GM18909 (cell line): ENCODE measurements around the gene MAPK8.
"Not testable (repeated sequence)": the region's sequence is repeated elsewhere in the genome, so short reads cannot be mapped to it uniquely, and the experiment has no call there.

Experiments used
- ATAC-seq: cut with Tn5 transposase; IDR thresholded peaks from one replicate; pipeline ENCODE4 v1.9.1; 2021; ENCODE audit warnings: mild to moderate bottlenecking; ENCODE audit not compliant: unreplicated experiment, poor library complexity

The MAPK8 gene

GRCh38 chr10:48306265-48306869 is at the start of gene MAPK8:
MAPK8 (plus strand) TSS chr10:48306677; CDS start chr10:48401661, 94,984 bp downstream.
- peak; percentile 87 for ATAC-seq

- ATAC-seq, result no peak
These were observed 49.0 kb upstream of the MAPK8 start for GRCh38 chr10:48257407-48257961.

DNA sequence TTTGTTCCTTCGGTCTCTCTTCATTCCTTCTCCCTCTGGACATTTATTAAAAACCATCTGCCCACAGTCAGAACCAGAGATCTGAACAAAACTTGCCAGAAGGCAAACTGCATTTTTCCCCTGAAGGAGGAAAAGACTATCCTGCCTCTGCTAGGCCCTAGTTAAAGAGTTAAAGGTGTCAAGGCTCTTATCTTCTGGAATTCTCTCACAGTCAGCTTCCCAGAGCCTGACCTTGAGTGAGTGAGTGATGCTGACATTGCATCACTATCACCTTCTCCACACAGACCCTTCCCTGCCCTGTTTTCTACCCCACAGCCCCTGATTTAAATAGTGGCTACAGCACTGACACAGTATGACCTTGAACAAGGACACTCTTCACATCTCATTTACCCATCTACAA is 48.4 kb upstream of the MAPK8 start:
- ATAC-seq, result no peak

- ATAC-seq, result no peak
These were observed 39.9 kb upstream of the MAPK8 start for GRCh38 chr10:48266528-48266927.

DNA sequence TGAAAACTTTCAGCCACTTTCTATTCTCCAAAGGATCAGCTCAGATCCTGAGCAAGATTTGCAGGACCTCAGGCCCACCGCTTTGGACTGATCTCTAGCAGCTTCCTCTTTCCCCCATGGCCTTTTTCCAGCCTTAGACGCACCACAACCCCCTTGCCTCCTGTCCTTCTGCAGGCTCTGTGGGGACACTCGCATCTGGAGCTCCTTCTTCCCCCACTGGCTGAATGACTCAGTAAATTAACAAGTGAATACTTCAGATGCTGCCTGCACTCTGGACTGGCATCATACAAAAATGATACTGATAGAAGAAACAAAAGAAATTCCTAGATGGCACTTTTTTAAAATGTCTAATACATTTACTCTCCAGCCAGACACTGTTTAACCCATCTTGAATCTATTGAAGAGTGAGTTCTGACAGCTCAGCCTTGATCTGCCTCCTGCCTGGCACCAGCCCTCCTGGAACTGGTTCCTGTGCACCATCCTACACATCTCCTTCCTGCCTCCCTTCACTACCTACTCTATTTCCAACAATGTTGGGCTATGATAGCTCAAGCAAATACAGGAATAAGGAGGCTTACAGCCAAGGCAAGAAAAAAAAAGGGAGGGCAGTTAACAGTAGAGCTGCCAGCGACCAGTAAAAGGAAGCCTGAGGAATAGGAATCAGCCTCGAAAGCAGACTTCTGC is 35.3 kb upstream of the MAPK8 start:
- no peak for ATAC-seq

DNA sequence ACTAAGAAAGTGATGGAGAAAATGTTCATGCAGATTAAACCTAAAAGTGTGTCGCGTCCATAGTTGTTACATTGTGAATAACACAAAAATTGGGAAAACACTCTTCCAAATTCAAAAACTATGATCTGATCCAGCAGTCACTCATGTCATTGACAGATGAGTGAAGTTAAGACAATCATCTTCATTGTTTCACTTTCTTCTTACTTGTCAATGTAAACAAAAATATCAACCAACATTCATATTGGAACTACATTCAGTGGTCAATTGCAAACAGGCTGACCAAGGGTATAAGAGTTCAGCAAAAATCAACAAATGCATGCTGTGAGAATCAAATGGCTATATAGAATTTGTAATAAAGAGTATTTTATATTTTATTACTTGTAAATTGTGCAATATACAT is 33.8 kb upstream of the MAPK8 start:
- ATAC-seq, result no peak

DNA sequence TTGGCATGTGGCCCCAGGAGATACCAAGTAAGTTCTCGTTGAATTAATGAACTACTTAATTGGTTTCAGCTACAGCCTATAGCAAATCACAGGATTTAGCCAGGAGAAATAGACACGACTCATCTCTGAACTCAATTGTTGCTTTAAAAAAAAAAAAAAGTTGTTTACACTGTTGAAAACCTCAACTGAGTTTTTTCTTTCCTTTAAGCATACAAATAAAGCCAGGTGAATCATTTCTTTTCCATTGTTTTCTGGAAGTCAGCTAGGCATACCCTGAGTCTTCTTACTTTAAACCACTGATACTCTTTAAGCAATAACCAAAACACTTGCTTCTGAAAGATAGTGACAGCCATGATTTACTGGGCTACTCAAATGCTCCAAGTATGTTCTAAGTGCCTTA is 32.7 kb upstream of the MAPK8 start:
- ATAC-seq, result no peak

DNA sequence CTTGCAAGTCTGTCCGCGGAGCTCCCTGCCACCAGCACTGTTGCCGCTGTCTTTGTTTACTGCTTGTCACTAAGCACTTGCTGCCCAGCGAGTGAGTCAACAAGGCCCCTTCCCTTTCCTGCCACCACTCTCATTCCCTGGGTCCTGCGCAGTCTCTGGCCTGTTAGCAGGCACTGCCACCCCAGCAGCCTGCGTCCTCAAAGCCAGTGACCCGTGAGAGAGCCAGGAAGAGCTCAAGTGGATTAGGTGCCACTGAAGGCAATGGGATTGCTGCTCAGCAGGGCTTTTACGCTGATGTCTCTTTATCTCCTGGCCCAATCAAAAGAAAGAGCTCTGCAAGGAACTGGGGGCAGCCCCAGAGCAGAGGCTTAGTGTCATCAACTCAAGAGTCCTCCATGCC is 31.8 kb upstream of the MAPK8 start, which contains the start of gene FRMPD2:
TSS of gene FRMPD2 (minus strand) at position 61 of the 400 bp plus-strand sequence. CDS start 129 bp downstream, outside the sequence.
- ATAC-seq, result no peak

DNA sequence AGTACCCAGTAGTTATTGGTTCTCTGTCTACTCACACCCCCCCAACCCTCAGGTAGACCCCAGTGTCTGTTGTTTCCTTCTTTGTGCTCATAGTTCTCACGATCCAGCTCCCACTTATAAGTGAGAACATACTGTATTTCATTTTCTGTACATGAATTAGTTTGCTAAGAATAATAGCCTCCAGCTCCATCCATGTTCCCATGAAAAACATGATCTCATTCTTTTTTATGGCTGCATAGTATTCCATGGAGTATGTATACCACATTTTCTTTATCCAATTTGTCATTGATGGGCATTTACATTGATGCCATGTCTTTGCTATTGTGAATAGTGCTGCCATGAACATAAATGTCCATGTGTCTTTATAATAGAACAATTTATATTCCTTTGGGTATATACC is 29.4 kb upstream of the MAPK8 start:
- no peak for ATAC-seq

DNA sequence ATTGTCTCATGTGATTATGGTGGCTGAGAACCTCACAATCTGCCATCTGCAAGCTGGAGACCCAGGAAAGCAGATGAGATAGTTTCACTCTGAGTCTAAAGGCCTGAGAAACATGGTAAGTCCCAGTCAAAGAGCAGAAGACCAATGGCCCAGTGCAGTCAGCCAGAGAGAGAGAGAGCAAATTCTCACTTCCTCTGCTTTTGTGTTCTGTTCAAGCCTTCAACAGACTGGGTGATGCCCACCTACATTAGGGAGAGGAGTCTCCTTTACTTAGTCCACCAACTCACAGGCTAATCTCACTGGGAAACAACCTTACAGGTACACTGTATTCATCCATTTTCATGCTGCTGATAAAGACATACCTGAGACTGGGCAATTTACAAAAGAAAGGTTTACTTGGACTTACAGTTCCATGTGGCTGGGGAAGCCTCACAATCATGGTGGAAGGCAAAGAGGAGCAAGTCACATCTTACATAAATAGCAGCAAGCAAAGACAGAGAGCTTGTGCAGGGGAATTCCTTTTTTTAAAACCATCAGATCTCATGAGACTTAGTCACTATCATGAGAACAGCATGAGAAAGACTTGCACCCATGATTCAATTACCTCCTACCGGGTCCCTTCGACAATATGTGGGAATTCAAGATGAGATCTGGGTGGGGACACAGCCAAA is 27.3 kb upstream of the MAPK8 start:
- ATAC-seq, result peak; percentile 87

GRCh38 chr10:48281697-48282096 is 24.8 kb upstream of the MAPK8 start:
- not testable (repeated sequence) for ATAC-seq

DNA sequence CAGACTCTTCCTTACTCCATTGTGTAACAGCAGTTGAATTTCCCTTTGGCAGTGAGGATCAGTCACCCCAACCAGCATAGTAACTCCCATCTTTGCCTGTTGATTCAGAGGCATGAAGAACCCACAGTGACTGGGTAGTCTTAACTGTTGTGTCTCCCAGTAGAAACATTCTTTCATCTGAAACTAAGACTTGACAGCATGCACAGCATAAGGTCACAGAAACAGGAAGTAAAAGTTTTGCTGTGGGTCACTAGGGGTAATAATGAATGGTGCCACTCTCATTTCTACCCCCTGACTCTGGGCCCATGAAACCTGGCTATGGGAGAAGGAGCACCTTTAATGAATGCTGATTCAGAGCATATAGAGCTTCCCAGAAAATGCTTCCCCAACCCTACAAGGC is 23.6 kb upstream of the MAPK8 start:
- peak; percentile 73 for ATAC-seq

DNA sequence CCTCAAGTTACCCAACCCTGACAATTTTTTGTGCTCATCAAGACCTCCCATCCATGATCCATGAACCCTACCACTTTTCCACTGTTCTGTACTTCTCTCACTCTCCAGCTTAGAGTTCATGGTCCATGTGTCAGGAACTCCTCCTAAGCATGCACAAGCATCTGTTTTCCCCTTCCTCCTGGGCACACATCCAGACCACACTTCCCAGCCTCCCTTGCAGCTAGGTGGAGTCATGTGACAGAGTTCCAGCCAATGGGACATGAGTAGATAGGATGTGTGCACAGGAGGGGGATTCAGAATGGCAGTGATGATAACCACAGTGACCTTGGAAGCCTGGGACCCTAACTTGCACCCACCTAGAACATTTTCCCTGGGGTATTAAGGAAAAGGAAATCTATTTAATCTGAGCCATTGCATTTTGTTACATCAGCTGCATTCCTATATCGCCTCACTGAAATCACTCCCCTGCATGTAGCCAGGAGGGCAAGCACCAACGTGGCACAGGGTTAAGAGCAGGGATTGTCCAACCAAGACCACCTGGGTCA is 22.4 kb upstream of the MAPK8 start:
- ATAC-seq, result no peak

DNA sequence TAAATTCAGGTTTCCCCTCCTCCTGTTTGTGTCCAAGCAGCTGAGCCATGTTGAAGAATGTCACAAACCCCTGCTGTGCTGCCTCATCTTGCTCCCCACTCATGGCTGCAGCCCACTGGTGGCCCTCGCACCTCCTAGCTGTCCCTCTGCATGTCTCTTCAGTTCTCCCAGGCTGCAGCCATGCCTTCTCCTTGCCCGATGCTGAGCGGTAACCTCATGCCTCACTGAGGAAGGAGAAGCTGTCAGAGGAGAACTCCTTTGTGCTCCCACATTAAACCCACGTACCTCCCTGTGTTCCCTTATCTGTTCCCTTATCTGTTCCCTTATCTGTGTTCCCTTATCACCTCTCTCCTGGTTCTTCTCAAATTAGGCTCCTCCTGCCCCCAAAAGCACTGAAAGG is 21.7 kb upstream of the MAPK8 start:
- no peak for ATAC-seq

GRCh38 chr10:48285710-48286109 is 20.8 kb upstream of the MAPK8 start:
- no peak for ATAC-seq

- ATAC-seq, result no peak
These were observed 20.1 kb upstream of the MAPK8 start for GRCh38 chr10:48286356-48286755.

DNA sequence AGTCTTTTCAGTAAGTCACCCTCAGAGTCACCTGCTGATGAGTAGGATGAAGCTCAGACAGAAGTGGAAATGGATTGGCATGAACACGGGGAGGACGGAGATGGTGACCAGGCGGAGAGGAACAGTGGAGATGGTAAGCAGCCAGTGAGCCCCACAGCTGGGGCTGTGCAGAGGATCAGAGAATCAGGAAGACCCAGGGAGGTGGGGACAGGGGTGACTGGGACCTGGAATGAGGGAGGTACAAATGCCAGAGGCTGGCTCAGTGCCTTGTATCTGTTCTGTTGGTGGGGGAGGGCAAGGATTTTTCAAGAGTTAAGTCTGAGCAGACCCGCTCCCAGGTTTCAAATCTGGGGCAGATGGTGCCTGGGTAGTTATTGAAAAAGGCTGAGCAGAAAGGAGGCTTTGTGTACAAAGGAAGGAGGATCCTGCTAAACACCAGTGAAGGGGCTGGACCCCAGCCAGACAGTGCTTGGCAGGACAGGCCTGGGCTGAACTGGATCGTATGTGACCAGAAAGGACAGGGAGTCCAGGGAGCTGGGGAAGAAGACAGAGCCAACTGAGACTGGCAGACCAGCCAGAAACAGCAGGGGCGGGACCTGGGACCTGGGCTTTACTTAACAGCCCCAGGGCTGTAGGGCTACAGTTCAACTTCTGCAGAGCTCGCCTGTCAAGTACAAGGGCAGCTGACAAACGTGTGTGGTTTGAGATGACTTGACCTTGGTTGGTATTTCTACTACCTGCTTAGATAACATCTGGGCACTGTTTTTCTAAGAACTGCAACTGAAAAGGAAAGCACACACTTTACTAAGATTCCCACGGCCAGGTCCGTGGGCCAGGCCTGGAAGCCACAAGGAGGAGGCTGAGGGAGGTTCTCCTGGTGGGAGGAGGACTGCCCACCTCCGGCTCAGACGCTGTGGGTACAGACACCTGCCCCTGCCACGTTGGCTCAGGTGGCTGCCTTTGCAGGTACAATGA is 18.8 kb upstream of the MAPK8 start:
- ATAC-seq, result peak; percentile 62

- ATAC-seq, result no peak
These were observed 17.8 kb upstream of the MAPK8 start for GRCh38 chr10:48288661-48289060.

DNA sequence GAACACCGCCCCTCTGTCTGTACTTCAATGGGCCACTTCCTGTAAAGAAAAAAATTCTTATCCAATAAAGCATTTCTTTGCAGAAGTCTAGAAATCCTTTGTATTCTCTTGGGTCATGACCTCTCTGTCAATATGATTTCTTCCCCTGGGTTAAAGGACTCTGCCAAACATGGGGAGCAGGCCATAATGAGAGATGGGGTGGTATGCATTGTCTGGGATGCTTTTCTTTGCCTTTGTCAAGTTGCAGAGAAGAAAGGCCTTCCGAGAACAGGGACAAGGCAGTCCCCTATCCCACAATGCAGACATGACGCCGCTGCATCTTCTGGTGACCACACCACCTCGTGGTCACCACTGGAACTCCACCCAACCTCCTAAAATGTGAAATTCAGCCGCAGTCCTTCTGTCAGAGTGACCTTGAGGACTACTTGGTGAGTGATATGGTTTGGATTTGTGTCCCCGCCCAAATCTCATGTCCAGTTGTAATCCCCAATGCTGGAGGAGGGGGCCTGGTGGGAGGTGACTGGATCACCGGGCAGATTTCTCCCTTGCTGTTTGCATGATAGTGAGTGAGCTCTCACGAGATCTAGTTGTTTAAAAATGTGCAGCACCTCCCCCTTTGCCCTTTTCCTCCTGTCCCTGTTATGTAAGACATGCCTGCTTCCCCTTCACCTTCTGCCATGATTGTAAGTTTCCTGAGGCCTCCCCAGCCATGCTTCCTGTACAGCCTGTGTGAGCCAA is 16.8 kb upstream of the MAPK8 start:
- ATAC-seq, result peak; percentile 58
